HEK293T (cell line): ENCODE measurements around the gene TSEN15.

Experiments used
- CTCF ChIA-PET: fragments of 350-600 bp; formaldehyde crosslinking; extraction: SDS; loops from one replicate; lab custom pipeline; 2021; ENCODE audit warnings: antibody characterized with exemption, inconsistent platforms; lab: Yijun Ruan, JAX
- POLR2A ChIA-PET: fragments of 350-600 bp; formaldehyde crosslinking; extraction: SDS; loops from one replicate; lab custom pipeline; 2020; ENCODE audit warnings: antibody characterized with exemption, inconsistent platforms; lab: Yijun Ruan, JAX
- DNase-seq: peaks from one replicate; pipeline ENCODE4 v3.0.0; 2012; ENCODE audit warnings: mixed read lengths; ENCODE audit errors: extremely low spot score
- ARNT ChIP-seq: fragments of 450-650 bp; IDR thresholded peaks from 2 replicates; pipeline ENCODE4 v1.6.1; 2017; ENCODE audit warnings: mild to moderate bottlenecking
- BHLHE40 ChIP-seq: fragments of 450-650 bp; IDR thresholded peaks from 2 replicates; pipeline ENCODE4 v1.6.1; 2016; ENCODE audit warnings: mild to moderate bottlenecking, moderate library complexity, borderline replicate concordance
- CTBP1 ChIP-seq: fragments of 450-650 bp; IDR thresholded peaks from 2 replicates; pipeline ENCODE4 v1.6.1; 2016; ENCODE audit warnings: borderline replicate concordance
- ELF4 ChIP-seq: fragments of 450-650 bp; IDR thresholded peaks from 2 replicates; pipeline ENCODE4 v1.6.1; 2017; ENCODE audit warnings: antibody characterized with exemption
- FOXA1 ChIP-seq: fragments of 450-650 bp; IDR thresholded peaks from 2 replicates; pipeline ENCODE4 v1.6.1; 2016; ENCODE audit warnings: mild to moderate bottlenecking
- FOXK2 ChIP-seq: fragments of 450-650 bp; IDR thresholded peaks from 2 replicates; pipeline ENCODE4 v1.6.1; 2016; ENCODE audit warnings: mild to moderate bottlenecking
- FOXM1 ChIP-seq: fragments of 450-650 bp; IDR thresholded peaks from 2 replicates; pipeline ENCODE4 v1.6.1; 2017; ENCODE audit warnings: mild to moderate bottlenecking, borderline replicate concordance
- HDGF ChIP-seq: fragments of 450-650 bp; IDR thresholded peaks from 2 replicates; pipeline ENCODE4 v1.6.1; 2017; ENCODE audit warnings: antibody characterized with exemption, borderline replicate concordance
- L3MBTL2 ChIP-seq: fragments of 450-650 bp; conservative IDR thresholded peaks from 2 replicates; pipeline ENCODE4 v1.6.1; 2016; ENCODE audit warnings: mild to moderate bottlenecking
- LEF1 ChIP-seq: fragments of 450-650 bp; IDR thresholded peaks from 2 replicates; pipeline ENCODE4 v1.6.1; 2017; ENCODE audit warnings: mild to moderate bottlenecking, borderline replicate concordance
- NFRKB ChIP-seq: fragments of 450-650 bp; IDR thresholded peaks from 2 replicates; pipeline ENCODE4 v1.6.1; 2016; ENCODE audit warnings: mild to moderate bottlenecking, moderate library complexity
- SP1 ChIP-seq: fragments of 450-650 bp; IDR thresholded peaks from 2 replicates; pipeline ENCODE4 v1.6.1; 2017
- SUZ12 ChIP-seq: fragments of 450-650 bp; IDR thresholded peaks from 2 replicates; pipeline ENCODE4 v1.6.1; 2016; ENCODE audit warnings: mild to moderate bottlenecking
- TARDBP ChIP-seq: fragments of 450-650 bp; IDR thresholded peaks from 2 replicates; pipeline ENCODE4 v1.6.1; 2016
- ZNF384 ChIP-seq: fragments of 450-650 bp; IDR thresholded peaks from 2 replicates; pipeline ENCODE4 v1.6.1; 2016
- TF ChIP-seq, protein P1 (sequence below): fragments of 450-650 bp; IDR thresholded peaks from 2 replicates; pipeline ENCODE4 v1.6.1; 2016

Gene TSEN15

GRCh38 chr1:184051485-184052193 lies at the start of gene TSEN15:
TSEN15 (plus strand) TSS chr1:184051730; CDS start chr1:184051756, 26 bp downstream.
- CTCF ChIA-PET: no interaction called here
- TF ChIP-seq TARDBP: no peak
- peak; percentile 82 for TF ChIP-seq ARNT
- TF ChIP-seq, protein P1, sequence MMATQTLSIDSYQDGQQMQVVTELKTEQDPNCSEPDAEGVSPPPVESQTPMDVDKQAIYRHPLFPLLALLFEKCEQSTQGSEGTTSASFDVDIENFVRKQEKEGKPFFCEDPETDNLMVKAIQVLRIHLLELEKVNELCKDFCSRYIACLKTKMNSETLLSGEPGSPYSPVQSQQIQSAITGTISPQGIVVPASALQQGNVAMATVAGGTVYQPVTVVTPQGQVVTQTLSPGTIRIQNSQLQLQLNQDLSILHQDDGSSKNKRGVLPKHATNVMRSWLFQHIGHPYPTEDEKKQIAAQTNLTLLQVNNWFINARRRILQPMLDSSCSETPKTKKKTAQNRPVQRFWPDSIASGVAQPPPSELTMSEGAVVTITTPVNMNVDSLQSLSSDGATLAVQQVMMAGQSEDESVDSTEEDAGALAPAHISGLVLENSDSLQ: no peak
- no peak for TF ChIP-seq LEF1
- no peak for TF ChIP-seq ELF4
- 0 out of 2 replicates have a peak, but pooled peaks have one; percentile 61 for TF ChIP-seq FOXM1
- TF ChIP-seq CTBP1: 0 out of 2 replicates have a peak, but pooled peaks have one; percentile 30
- 0 out of 2 replicates have a peak, but pooled peaks have one; percentile 69 for TF ChIP-seq L3MBTL2
- no peak for TF ChIP-seq SUZ12
- no peak for TF ChIP-seq FOXA1
- peak; percentile 15; the same call in 1 of the 2 replicates for TF ChIP-seq NFRKB
- peak; percentile 88 for DNase-seq
- POLR2A ChIA-PET: interaction anchor here (0.7 to 2.6 kb wide), 13 partner anchors 9 to 396 kb away, joined by 3 to 45 read pairs (median 4); partner anchors contain the start of gene COLGALT2

- TF ChIP-seq FOXA1: no peak
- TF ChIP-seq SUZ12: no peak
- no peak for DNase-seq
- POLR2A ChIA-PET: no interaction called here
- CTCF ChIA-PET: no interaction called here
Measured at GRCh38 chr1:184002071-184002470, 49.5 kb upstream of the TSEN15 start.

GRCh38 chr1:184004935-184005334 lies 46.6 kb upstream of the TSEN15 start:
- DNase-seq: no peak
- TF ChIP-seq FOXK2 (no peak), CTBP1 (no peak), ELF4 (no peak), ZNF384 (no peak)
- POLR2A ChIA-PET: no interaction called here
- CTCF ChIA-PET: no interaction called here

- DNase-seq: no peak
- ChIA-PET CTCF (no interaction called here), POLR2A (no interaction called here)
- TF ChIP-seq ELF4: no peak
- no peak for TF ChIP-seq FOXK2
- TF ChIP-seq TARDBP: no peak
- TF ChIP-seq NFRKB: no peak
- TF ChIP-seq SP1: no peak
- TF ChIP-seq L3MBTL2: no peak
Measured at GRCh38 chr1:184005506-184005905, 46.0 kb upstream of the TSEN15 start.

DNA sequence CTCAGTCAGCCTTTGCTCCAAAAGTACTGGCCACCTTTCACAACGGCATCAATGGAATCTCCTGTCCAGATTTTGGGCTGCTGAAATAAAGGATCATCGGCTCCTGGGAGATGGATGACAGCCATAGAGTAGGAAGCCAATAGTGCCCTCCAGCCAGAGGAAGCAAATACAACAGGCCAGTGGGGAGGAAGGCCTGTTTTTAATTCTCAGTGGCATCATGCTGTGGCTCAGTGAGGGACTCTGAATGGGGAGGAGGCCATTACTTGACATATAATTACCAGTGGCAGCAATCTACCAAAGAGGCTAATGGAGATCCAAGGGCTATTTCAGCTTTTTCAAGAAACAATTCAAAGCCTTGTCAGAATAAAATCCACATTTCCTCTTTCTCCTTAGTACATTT lies 40.7 kb upstream of the TSEN15 start:
- DNase-seq: no peak
- ChIA-PET POLR2A (no interaction called here), CTCF (no interaction called here)
- TF ChIP-seq ZNF384 (no peak), SUZ12 (no peak), FOXK2 (no peak), L3MBTL2 (no peak), SP1 (no peak), ARNT (no peak), ELF4 (no peak), FOXM1 (no peak), BHLHE40 (no peak), FOXA1 (no peak), HDGF (no peak), TARDBP (no peak), CTBP1 (no peak), LEF1 (no peak), NFRKB (no peak)
- TF ChIP-seq, protein P1: no peak

DNA sequence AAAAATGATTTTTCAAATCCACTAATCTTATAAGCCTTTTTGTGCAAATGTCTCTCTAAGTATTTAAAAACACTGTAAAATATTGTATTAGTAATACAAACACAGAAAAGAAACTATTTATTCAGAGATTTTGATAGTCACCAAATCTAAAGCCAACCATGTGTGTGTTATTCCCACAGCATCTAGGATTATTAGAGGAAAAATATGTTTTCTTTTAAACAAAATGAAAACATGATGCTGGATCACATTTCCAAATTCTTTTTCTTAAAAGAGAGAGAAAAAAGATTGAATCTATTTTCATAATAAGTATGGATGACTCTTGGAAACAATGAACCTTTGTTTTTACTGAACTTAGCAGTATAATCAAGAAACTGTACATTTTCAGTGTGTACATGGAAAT lies 39.3 kb upstream of the TSEN15 start:
- no peak for DNase-seq
- TF ChIP-seq ZNF384 (no peak), SUZ12 (no peak)
- CTCF ChIA-PET: no interaction called here
- POLR2A ChIA-PET: no interaction called here

- ChIA-PET POLR2A (interaction anchor here (1.2 kb wide), 1 partner anchor 37 kb away, joined by 4 read pairs; the partner anchor contains the start of gene TSEN15), CTCF (no interaction called here)
- TF ChIP-seq NFRKB (no peak), LEF1 (no peak), BHLHE40 (no peak)
- DNase-seq: no peak
Measured at GRCh38 chr1:184014271-184014670, 37.3 kb upstream of the TSEN15 start.

GRCh38 chr1:184016169-184016568 lies 35.4 kb upstream of the TSEN15 start:
- ChIA-PET CTCF (no interaction called here), POLR2A (no interaction called here)
- DNase-seq: no peak
- TF ChIP-seq, protein P1: no peak
